ENCODE measurements around the gene TMC4. TPM values are rescaled to one million over a fixed set of nuclear protein-coding genes. Genes with fewer than 3 reads are reported as not detected.
"Not testable (repeated sequence)": the region's sequence is repeated elsewhere in the genome, so short reads cannot be mapped to it uniquely, and the experiment has no call there.

The TMC4 gene
- total RNA-seq, 3 donors from 2014 or later, result 0.48 to 41.6 (median 38.0) TPM

DNA sequence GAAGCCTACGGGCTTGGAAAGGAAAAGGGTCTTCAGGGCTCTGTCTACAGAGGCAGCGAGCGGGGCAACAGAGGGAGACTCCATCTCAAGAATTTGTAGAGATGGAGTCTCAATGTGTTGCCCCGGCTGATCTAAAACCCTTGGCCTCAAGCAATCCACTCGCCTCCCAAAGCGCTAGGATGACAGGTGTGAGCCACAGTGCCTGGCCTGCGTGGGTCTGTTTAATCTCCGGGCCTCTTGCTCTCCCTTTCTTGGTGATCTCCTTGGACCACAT lies 35.8 kb upstream of the TMC4 start:
- H3K4me3 ChIP-seq, result no peak overlapping the region
- no peak for DNase-seq (ENCODE audit: low spot score in 2 of 2)
- peaks cover 0 to 16% of the 10 kb centered on the region in 2 donors for H3K4me1 ChIP-seq
- TF ChIP-seq, protein P1, sequence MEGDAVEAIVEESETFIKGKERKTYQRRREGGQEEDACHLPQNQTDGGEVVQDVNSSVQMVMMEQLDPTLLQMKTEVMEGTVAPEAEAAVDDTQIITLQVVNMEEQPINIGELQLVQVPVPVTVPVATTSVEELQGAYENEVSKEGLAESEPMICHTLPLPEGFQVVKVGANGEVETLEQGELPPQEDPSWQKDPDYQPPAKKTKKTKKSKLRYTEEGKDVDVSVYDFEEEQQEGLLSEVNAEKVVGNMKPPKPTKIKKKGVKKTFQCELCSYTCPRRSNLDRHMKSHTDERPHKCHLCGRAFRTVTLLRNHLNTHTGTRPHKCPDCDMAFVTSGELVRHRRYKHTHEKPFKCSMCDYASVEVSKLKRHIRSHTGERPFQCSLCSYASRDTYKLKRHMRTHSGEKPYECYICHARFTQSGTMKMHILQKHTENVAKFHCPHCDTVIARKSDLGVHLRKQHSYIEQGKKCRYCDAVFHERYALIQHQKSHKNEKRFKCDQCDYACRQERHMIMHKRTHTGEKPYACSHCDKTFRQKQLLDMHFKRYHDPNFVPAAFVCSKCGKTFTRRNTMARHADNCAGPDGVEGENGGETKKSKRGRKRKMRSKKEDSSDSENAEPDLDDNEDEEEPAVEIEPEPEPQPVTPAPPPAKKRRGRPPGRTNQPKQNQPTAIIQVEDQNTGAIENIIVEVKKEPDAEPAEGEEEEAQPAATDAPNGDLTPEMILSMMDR (IDR thresholded peaks at IDR 0.05), result no peak
- TF ChIP-seq POLR2A (IDR thresholded peaks at IDR 0.05) (no peak), POLR2AphosphoS5 (IDR thresholded peaks at IDR 0.05) (no peak)
- H3K36me3 ChIP-seq, result peaks cover 4% of the 10 kb centered on the region
- H3K27me3 ChIP-seq, result no peaks in the 10 kb centered on the region
- no peaks in the 10 kb centered on the region for H3K9me3 ChIP-seq
- peak overlapping the region; percentile 71 to 96 for H3K27ac ChIP-seq
- intact Hi-C loops (cut with DNase I; ENCODE audit: low total_unique reads), result loop anchor here (1.0 kb wide), 1 partner anchor 25 kb away; no protein-coding TSS in a partner anchor

DNA sequence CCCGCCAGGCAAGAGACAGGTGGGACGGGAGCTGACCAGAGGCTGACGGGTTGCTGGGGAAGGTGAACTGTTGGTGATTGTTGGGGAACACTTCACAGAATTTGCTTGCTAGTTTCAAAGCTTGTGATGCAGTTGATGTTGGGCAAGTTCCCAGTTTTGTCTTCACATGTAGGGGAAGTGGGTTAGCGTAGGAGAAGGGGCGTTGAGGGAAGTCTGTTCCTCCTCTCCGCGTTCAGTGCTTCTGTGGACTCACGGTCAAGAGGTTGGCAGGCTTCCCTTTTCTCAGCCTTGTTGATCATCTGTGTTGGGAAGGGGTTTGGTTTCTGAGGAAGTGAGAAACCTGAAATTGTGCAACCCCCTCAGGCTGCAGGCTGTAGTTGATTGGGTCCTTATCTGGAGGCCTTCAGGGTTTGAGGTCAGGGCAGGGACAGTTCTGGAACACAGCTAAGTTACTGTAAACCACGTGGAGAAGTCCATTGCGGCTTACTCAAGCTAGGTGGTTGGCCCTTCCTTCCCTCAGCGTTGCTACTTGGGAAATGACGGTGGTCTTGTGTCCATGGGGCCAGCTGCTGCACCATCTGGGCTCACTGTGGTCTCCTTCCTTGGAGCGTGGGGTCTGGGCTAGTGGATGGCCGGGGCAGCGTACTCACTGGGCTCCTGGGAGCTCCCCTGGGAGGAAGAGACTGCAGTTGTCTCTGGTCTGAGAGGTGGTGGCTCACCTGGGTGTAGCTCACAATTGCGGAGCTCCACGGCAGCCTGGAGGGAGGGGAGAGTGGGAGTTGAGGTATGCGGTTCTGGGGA lies 35.2 kb upstream of the TMC4 start:
- peaks cover 0 to 18% of the 10 kb centered on the region in 2 donors for H3K4me1 ChIP-seq

DNA sequence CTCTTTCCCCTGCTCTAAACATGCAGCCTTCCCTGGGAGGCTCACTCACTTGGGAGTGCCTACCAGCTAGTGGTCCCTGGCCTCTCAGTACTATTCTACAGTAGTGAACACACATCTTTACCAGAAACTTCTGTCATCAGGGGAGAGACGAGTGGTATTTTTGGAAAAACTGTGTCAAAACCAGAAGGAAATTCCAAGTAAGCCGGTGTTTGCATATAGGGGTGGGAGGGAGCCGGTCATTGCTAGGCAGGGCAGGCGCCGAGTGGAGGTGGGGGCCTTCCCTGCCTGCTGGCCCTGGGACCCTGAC lies 34.7 kb upstream of the TMC4 start:
- DNase-seq (ENCODE audit: low spot score in 2 of 2), result no peak
- Histone ChIP-seq H3K27me3 (no peaks in the 10 kb centered on the region), H3K4me1 (peaks cover under 1 to 18% of the 10 kb centered on the region in 2 donors), H3K36me3 (peaks cover 4% of the 10 kb centered on the region), H3K4me3 (peak overlapping the region in 1 of 3 donors; percentile 45), H3K27ac (peak overlapping the region; percentile 73 to 96), H3K9me3 (no peaks in the 10 kb centered on the region)
- intact Hi-C loops (cut with DNase I; ENCODE audit: low total_unique reads), result no loop called here
- TF ChIP-seq POLR2AphosphoS5 (IDR thresholded peaks at IDR 0.05) (no peak), POLR2A (IDR thresholded peaks at IDR 0.05) (no peak)
- TF ChIP-seq, protein P1 (IDR thresholded peaks at IDR 0.05), result no peak

More for the DNA sequence above, 35.2 kb upstream of the TMC4 start:
- peaks cover 4% of the 10 kb centered on the region for H3K36me3 ChIP-seq
- intact Hi-C loops (cut with DNase I; ENCODE audit: low total_unique reads), result loop anchor here (1.0 kb wide), 1 partner anchor 25 kb away; no protein-coding TSS in a partner anchor
- peak overlapping the region in 1 of 3 donors; percentile 45 for H3K4me3 ChIP-seq
- DNase-seq (ENCODE audit: low spot score in 2 of 2), result peak in 1 of 2 donors; percentile 62
- H3K27ac ChIP-seq, result peak overlapping the region; percentile 73 to 96
- no peaks in the 10 kb centered on the region for H3K27me3 ChIP-seq
- no peaks in the 10 kb centered on the region for H3K9me3 ChIP-seq
- TF ChIP-seq POLR2AphosphoS5 (IDR thresholded peaks at IDR 0.05), result peak; percentile 36 to 77 (median 62)
- TF ChIP-seq, protein P1 (IDR thresholded peaks at IDR 0.05), result no peak

DNA sequence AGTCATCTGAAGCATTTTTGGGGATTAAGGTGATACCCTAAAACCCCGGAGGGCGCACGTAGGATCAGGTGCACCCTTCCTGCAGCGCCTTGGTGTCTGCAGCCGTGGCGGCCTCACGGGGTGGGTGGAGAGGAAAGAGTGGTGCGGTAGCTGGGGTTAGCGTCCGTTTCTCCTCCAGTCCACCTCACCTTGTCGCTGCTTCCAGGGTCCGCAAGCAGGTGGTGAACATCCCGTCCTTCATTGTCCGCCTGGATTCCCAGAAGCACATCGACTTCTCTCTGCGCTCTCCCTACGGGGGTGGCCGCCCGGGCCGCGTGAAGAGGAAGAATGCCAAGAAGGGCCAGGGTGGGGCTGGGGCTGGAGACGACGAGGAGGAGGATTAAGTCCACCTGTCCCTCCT lies 34.2 kb upstream of the TMC4 start:
- intact Hi-C loops (cut with DNase I; ENCODE audit: low total_unique reads); H3K27me3 ChIP-seq; DNase-seq (ENCODE audit: low spot score in 2 of 2); H3K36me3 ChIP-seq; H3K9me3 ChIP-seq: not testable (repeated sequence)
- Histone ChIP-seq H3K4me3 (peak overlapping the region in 1 of 3 donors; percentile 45), H3K4me1 (peaks cover 5 to 18% of the 10 kb centered on the region in 2 donors), H3K27ac (peak overlapping the region; percentile 73 to 96)

DNA sequence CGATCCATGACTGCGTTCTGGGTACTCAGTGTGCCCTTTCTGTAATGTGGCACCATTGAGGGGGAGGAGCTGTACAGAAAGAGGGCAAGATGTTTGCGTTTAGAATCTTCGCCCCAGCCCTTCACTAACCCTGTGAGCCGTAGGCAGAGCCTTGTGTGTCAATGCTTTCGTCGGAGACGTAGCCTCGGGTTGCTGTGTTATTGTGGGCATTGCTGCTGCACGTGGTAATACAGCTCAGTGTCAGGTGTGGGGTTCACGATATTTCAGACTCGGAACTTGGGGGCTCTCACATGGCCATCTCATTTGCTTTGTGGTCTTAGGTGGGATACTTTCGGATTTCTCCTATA lies 33.8 kb upstream of the TMC4 start:
- no peak for DNase-seq (ENCODE audit: low spot score in 2 of 2)
- H3K36me3 ChIP-seq, result peaks cover 4% of the 10 kb centered on the region
- TF ChIP-seq, protein P1 (IDR thresholded peaks at IDR 0.05), result no peak
- TF ChIP-seq POLR2AphosphoS5 (IDR thresholded peaks at IDR 0.05), result no peak
- no peak for TF ChIP-seq POLR2A (IDR thresholded peaks at IDR 0.05)
- H3K4me3 ChIP-seq, result peak overlapping the region in 1 of 3 donors; percentile 45
- peaks cover 9 to 18% of the 10 kb centered on the region in 2 donors for H3K4me1 ChIP-seq
- no peaks in the 10 kb centered on the region for H3K27me3 ChIP-seq
- intact Hi-C loops (cut with DNase I; ENCODE audit: low total_unique reads), result no loop called here
- no peaks in the 10 kb centered on the region for H3K9me3 ChIP-seq
- H3K27ac ChIP-seq, result peak overlapping the region; percentile 36 to 96
